ENCODE results near the gene C18orf32.
"Not testable (repeated sequence)": the region's sequence is repeated elsewhere in the genome, so short reads cannot be mapped to it uniquely, and the experiment has no call there.

The C18orf32 gene

GRCh38 chr18:49500201-49500921 lies 13.3 kb upstream of the C18orf32 start:
- DNase-seq, result no peak

DNA sequence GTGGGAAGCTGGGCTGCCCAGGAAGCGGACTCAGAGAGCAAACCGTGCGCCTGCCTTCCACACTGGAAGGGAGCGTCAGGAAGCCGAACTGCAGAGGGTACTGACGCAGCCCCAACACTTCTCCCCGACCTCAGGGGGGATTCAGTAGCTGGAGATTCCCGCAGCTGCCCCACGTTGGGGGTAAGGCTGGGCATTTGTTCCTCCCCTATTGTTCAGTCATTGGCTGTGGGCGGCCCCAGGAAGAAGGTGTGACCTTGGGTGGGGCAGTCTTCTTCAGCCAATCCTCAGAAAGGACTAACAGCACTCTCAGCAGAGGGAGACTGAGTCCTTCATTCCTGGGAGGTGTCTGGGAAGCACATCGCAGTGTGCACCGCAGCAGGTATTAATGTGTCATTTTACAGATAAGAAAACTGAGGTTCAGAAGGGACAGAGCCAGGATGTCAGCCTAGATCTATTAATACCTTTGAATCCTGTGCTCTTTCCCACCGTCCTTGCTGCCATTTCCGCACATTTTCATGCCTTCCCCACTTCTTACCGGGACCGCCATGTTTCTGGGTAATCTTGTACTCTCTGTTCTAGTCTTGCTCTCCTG lies 12.1 kb upstream of the C18orf32 start:
- DNase-seq, result no peak

GRCh38 chr18:49495480-49495879 lies 8.4 kb upstream of the C18orf32 start:
- DNase-seq, result no peak

DNA sequence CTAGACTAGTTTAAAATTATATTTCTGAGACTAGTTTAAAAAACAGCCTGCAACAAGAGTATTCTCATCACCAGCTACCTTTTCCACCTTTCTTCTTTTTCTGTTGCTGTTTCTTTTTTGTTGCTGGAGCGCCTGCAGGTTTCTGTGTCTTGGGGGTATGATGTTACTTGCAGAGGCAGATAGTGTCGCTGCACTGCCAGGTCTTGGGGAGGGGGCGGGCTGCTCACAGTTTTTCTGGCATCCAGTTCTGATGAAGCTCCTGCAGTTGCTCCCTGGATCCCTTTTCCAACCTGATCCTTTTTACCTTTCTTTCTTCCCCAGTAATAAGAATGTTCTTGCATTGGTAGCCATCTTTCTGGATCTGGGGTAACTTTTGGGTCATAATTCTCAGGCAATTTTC lies 8.0 kb upstream of the C18orf32 start:
- no peak for DNase-seq

DNA sequence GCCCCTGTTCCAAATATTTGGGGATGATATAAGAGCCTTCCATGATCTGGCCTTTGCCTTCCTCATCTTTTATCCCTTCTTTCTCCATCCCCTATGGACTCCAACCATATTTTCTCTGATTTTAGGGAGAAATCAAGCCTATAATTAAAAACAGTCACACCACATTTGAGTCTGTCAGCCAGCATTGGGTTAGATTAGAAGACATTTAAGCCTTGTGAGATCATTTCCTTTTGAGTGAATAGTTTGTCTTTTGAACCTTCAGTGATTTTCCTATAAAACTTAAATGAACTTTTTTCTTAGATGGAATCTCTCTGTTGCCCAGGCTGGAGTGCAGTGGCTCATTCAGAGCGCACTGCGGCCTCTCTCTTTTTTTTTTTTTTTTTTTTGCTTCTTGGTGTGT lies 7.6 kb upstream of the C18orf32 start:
- DNase-seq, result no peak

DNA sequence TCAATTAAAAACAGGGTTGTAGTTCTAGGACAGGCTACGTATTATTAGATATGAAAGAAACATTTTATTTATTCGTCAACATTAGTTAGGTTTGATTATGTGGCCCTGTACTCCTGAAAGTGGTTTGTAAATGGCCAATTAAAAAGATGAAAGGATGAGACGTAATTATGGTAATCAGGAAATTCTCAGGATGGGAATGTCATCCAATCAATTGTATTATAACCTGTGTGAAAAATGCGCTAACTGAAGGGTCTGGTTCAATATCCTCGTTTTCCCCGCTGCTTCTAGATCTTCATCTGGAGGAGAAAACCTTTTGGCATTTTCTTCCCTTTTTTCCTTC lies 5.6 kb upstream of the C18orf32 start:
- no peak for DNase-seq

DNA sequence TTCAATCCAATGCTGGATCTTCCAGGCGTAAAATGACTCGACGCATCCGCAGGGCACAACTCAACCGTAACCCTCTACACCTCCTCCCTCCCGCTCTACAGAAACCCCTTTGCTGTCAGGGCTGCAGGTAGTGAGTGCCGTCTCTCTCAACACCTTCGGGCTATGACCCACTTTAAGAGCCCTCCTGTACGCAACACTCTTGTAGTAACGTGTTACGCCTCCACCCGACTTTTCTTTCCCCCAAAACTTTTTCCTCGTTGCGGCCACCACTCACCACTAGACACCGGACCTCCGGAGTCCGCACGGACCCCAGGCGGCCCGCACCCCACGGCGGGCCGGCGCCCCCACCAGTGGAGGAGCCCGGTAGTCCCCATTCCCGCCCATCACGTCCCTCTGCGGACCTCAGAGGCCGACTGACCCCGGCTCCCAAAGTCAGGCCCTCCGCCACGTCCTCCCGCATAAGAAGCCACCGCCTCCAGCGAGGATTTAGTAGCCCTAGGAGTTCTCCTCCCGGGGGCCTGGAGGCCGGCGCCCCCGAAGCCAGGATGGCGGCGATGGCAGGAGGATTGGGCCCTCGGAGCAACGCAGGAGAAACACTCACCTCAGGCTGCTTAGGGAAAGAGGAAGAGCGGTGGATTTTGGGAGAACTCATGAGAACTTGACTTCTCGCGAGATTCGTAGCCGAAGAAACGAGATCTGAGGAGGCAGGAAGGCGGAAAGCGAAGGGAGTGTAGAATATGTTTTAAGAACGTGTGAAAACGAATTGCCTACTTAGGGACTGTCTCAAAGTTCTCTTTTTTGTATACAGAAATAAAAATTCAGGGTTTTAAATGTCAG lies 5.0 kb upstream of the C18orf32 start, which contains the start of gene RPL17:
RPL17 (minus strand) TSS at position 609 of the 837 bp plus-strand sequence.
- peak; percentile 98 to 99 for DNase-seq

DNA sequence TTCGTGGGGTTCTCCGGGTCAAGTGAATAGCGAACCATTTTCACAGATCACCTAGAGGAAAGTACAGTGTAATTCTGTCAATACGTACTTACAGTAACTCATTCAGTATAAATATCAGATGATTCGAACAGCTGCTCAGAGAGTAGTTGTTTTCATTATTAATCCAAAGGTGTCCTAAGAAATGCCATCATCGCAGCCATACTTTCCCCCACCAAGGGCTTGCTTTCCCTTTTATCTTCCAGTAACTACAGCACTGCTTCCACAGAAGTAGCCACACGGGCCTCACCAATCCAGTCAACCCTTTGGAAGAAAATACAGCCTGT lies 4.5 kb upstream of the C18orf32 start:
- DNase-seq, result no peak

DNA sequence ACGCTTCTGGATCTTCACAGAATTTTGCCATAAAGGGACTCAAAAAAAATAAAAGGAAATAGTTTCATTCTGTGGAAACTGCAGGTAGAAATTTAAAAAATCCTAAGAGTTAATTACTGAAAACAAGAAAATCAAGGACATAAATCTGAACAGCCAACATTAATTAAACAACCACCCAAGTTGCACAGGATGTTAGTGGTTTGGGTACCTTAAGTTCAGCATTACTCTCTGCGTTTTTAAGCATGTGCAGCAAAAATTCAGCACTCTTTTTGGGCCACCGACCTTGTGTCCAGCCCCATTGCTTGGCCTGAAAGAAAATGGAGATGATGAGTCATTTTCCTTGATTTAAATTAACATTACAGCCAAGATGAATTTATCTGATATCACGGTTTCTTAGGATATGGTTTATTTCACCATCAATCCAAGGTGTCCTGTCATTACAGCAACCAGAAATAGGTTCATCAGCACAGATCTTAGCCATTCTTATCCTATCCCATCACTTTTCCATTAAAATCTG lies 3.3 kb upstream of the C18orf32 start:
- no peak for DNase-seq

DNA sequence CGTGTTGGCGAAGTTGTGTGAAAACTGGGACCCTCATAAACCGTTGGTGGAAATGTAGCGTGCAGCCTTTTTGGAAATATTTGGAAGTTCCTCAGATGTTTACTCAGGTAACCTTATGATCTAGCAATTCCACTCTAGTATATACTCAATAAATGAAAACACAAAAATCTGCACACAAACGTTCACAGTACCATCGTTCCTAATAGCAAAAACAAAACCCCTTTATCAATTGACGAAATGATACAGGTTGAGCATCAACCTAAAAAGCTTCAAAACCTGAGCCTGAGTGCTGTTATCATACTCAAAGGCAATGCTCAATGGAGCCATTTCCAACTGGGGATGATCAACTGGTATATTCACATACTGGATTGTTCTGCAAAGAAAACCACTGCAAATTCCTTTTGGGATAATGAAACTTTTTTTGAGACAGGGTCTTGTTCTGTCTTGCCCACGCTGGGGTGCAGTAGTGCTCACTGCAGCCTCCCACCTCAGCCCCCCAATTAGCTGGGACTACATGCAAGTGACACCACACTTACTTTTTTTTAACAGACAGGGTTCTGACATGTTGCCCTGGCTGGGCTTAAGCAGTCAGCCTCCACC lies 777 bp upstream of the C18orf32 start:
- DNase-seq, result no peak

- DNase-seq, result peak; percentile 33 to 39
Observed at GRCh38 chr18:49486606-49486952, 455 bp downstream of the C18orf32 start.

DNA sequence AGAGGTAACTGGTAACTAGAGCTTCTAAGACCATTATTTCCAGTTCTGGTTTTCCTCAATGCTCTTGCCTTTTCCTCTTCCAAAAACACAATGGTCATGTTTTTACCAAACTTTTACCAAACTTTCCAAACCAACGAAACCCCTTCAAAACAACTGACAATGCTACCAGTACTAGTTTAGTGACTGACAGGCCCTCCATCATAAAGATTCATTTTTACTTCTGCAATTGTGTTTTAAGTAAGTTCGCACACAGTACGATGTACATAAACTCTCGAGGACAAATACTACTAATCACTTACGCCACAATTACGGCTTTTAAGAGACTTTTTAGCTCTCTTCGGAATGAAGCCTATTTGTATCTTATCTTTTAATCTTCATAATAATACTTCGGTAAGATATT lies 900 bp downstream of the C18orf32 start:
- peak in 1 of 2 donors; percentile 33 for DNase-seq

DNA sequence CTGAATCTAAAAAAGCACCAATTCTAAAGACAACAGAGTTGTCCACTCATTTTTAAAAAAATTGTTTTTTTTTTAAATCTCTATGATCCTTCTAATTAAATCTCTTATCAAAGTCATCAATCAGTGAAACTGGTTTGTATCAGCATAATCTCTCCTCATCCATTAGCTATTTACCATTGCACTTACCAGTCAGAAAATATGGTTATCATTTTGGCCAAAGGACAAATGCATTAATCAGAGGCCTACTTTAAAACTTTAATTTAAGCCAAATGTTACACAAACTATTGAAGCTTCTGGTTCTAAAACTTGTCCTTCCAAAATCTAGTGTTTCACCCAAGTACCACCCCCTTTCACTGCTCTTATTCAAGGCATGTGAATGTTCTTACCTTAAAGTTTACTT lies 3.8 kb downstream of the C18orf32 start:
- DNase-seq, result no peak

GRCh38 chr18:49481907-49482306 lies 5.1 kb downstream of the C18orf32 start:
- no peak for DNase-seq

DNA sequence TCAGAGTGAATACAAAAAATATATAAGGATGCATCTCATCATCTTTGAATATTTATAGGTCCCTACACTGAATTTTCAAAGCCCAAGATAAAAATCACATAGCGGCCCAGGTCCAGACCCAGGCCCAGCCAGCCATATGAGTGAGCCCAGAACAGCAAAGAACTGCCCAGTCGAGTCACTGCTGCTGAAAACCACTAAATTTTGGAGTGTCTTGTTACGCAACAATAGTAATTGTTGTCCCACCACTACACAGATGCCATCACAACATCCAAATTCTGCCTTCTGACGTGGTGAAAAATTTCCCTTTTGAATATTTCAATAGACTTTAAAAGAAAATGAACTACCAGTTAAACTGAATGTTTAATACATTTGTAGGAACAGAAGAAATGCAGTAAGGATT lies 5.7 kb downstream of the C18orf32 start:
- no peak for DNase-seq

- DNase-seq, result no peak
Observed at GRCh38 chr18:49479381-49480137, 7.5 kb downstream of the C18orf32 start.

DNA sequence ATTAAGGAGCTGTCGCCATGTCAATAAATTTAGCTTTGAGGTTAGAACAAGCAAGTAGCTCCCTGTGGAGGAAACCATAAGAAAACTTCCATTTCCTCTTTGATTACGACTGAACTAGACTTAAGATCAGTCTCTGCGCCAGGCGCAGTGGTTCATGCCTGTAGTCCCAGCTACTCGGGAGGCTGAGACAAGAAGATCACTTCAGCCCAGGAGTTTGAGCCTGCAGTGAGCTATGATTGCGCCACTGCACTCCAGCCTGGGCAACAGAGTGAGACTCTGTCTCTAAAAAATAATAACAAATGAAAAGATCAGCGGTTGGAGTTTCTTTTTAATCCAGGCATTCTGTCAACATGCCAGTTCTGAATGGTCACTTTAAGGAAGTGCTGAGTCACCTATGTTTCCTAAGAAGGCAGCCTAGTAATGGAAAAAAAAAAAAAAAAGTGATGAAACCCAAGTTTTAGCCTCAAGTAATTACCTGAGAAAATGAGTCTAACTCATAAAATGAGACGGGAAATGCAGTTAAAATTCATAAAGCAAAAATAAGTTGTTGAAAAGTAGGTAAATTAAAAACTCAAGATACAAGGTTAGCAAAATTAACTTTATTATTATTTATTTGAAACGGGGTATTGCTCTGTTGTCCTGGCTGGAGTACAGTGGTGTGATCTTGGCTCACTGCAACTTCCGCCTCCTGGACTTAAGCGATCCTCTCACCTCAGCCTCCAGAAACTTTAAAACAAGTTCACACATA lies 10.2 kb downstream of the C18orf32 start:
- peak; percentile 65 to 82 for DNase-seq

DNA sequence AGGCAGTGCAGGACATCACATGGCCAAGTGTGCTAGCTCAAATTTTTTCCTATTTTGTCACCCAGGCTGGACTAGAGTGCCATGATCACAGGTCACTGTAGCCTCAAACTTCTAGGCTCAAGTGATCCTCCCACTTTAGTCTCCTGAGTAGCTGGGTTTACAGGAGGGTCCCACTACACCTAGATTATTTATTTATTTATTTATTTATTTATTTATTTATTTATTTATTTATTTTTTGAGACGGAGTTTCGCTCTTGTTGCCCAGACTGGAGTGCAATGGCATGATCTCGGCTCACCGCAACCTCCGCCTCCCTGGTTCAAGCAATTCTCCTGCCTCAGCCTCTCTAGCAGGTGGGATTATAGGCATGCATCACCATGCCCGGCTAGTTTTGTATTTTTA lies 12.1 kb downstream of the C18orf32 start:
- DNase-seq, result not testable (repeated sequence)

- no peak for DNase-seq
Observed at GRCh38 chr18:49473721-49474120, 13.3 kb downstream of the C18orf32 start.

GRCh38 chr18:49472459-49472858 lies 14.6 kb downstream of the C18orf32 start:
- no peak for DNase-seq

DNA sequence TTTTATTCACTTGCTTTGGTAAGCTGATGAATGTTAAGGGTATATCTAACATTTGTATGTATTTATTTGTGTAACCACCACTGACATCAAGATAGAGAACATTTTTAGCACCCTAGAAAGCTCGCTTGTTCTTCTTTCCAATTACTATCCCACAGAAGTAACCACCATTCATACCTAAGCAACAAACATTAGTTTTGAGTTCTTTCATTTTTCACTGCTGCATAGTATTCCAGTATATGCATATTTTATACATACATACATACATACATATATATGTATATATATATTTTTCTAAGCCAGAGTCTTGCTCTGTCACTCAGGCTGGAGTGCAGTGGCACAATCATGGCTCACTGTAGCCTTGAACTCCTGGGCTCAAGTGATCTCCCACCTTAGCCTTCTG lies 15.5 kb downstream of the C18orf32 start:
- no peak for DNase-seq

- no peak for DNase-seq
Observed at GRCh38 chr18:49467599-49467998, 19.4 kb downstream of the C18orf32 start.

Data from inflammatory macrophage (primary cell).